ENCODE data around the gene COG7.

The COG7 gene

DNA sequence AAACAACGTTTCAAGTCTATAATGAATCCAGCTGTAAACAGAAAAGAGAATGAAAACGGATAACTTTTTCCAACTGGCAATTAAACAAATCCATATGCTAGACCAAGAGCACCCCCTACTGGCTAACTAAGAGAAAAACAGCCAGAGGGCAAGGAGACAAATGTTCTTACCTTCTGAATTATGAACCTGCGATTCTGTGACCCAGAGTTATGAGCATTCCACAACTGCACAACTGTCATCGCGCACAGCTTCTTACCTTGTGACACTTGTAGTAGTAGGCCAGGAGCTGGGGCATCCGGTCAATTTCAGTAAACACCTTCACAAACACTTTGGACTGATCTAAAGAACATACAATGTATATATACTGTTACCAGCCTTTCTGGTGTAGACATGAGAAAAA, 18.6 kb downstream of the COG7 start:
- H3K4me1 ChIP-seq (ENCODE audit: insufficient read depth, low read length, poor library complexity, severe bottlenecking), result no peaks in the 10 kb centered on the region
- TF ChIP-seq EZH2phosphoT487 (IDR thresholded peaks at IDR 0.05; ENCODE audit: borderline replicate concordance), result no peak
- TF ChIP-seq, protein P1, sequence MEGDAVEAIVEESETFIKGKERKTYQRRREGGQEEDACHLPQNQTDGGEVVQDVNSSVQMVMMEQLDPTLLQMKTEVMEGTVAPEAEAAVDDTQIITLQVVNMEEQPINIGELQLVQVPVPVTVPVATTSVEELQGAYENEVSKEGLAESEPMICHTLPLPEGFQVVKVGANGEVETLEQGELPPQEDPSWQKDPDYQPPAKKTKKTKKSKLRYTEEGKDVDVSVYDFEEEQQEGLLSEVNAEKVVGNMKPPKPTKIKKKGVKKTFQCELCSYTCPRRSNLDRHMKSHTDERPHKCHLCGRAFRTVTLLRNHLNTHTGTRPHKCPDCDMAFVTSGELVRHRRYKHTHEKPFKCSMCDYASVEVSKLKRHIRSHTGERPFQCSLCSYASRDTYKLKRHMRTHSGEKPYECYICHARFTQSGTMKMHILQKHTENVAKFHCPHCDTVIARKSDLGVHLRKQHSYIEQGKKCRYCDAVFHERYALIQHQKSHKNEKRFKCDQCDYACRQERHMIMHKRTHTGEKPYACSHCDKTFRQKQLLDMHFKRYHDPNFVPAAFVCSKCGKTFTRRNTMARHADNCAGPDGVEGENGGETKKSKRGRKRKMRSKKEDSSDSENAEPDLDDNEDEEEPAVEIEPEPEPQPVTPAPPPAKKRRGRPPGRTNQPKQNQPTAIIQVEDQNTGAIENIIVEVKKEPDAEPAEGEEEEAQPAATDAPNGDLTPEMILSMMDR (conservative IDR thresholded peaks at IDR 0.05; ENCODE audit: low read length), result peak; percentile 94
- H3K9me3 ChIP-seq (ENCODE audit: insufficient read depth, low read depth, low read length), result no peaks in the 10 kb centered on the region
- H3K9me2 ChIP-seq (replicated peaks; ENCODE audit: low read depth, low read length), result no peaks in the 10 kb centered on the region
- no peaks in the 10 kb centered on the region for H3K79me2 ChIP-seq (ENCODE audit: insufficient read depth, low read length)
- no peak overlapping the region for H2AFZ ChIP-seq (ENCODE audit: low read length)
- H3K4me2 ChIP-seq (ENCODE audit: low read depth, low read length, poor library complexity, severe bottlenecking), result no peak overlapping the region
- no peaks in the 10 kb centered on the region for H3F3A ChIP-seq (ENCODE audit: low read depth)
- H3K9ac ChIP-seq (ENCODE audit: low read depth, low read length, poor library complexity, severe bottlenecking), result no peak overlapping the region
- H3K27me3 ChIP-seq (ENCODE audit: insufficient read depth, low read length, poor library complexity, severe bottlenecking), result no peaks in the 10 kb centered on the region
- H3K4me3 ChIP-seq (ENCODE audit: low read length, poor library complexity, severe bottlenecking), result no peak overlapping the region
- H3K36me3 ChIP-seq (ENCODE audit: insufficient read depth, low read length), result peaks cover 28% of the 10 kb centered on the region; the same call in 1 of the 2 replicates
- no peaks in the 10 kb centered on the region for H4K20me1 ChIP-seq (ENCODE audit: insufficient read depth, low read length, poor library complexity, severe bottlenecking)

DNA sequence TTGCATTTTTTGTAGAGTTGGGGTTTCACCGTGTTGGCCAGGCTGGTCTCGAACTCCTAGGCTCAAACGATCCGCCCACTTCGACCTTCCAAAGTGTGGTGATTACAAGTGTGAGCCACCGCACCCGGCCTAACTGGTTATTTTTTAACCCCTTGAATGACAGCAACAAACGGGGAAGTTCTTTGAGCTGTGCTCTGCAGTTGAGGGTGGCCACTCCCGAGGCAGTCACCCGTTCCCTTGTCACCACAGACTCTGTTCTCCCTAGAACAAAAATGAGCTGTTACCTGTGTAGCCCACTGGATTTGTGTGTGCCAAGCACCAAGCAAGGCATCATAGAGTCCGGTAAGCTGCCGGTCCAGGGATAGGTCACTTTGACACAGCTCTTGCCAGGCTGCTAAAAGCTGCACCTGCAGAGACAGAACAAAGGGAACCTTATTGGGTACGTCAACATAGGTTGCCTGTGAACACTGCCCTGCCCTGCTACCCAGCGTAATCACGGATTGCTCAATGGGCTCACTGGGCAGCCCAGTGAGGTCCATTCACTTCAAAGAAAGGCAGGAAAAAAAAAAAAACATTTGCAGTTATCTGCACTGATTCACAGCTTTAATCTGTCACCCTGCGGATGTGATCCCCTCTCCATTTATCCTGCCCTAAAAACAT, 19.6 kb downstream of the COG7 start:
- H3K27me3 ChIP-seq (ENCODE audit: insufficient read depth, low read length, poor library complexity, severe bottlenecking), result no peaks in the 10 kb centered on the region
- H3K36me3 ChIP-seq (ENCODE audit: insufficient read depth, low read length), result peaks cover 26% of the 10 kb centered on the region; the same call in 1 of the 2 replicates
- H3F3A ChIP-seq (ENCODE audit: low read depth), result no peaks in the 10 kb centered on the region
- no peaks in the 10 kb centered on the region for H4K20me1 ChIP-seq (ENCODE audit: insufficient read depth, low read length, poor library complexity, severe bottlenecking)
- H3K4me3 ChIP-seq (ENCODE audit: low read length, poor library complexity, severe bottlenecking), result no peak overlapping the region
- no peaks in the 10 kb centered on the region for H3K9me2 ChIP-seq (replicated peaks; ENCODE audit: low read depth, low read length)
- H2AFZ ChIP-seq (ENCODE audit: low read length), result no peak overlapping the region
- H3K4me1 ChIP-seq (ENCODE audit: insufficient read depth, low read length, poor library complexity, severe bottlenecking), result no peaks in the 10 kb centered on the region
- no peak for TF ChIP-seq EZH2phosphoT487 (IDR thresholded peaks at IDR 0.05; ENCODE audit: borderline replicate concordance)
- TF ChIP-seq, protein P1 (conservative IDR thresholded peaks at IDR 0.05; ENCODE audit: low read length), result no peak
- no peak overlapping the region for H3K4me2 ChIP-seq (ENCODE audit: low read depth, low read length, poor library complexity, severe bottlenecking)
- H3K79me2 ChIP-seq (ENCODE audit: insufficient read depth, low read length), result no peaks in the 10 kb centered on the region
- H3K9me3 ChIP-seq (ENCODE audit: insufficient read depth, low read depth, low read length), result no peaks in the 10 kb centered on the region
- no peak overlapping the region for H3K9ac ChIP-seq (ENCODE audit: low read depth, low read length, poor library complexity, severe bottlenecking)

DNA sequence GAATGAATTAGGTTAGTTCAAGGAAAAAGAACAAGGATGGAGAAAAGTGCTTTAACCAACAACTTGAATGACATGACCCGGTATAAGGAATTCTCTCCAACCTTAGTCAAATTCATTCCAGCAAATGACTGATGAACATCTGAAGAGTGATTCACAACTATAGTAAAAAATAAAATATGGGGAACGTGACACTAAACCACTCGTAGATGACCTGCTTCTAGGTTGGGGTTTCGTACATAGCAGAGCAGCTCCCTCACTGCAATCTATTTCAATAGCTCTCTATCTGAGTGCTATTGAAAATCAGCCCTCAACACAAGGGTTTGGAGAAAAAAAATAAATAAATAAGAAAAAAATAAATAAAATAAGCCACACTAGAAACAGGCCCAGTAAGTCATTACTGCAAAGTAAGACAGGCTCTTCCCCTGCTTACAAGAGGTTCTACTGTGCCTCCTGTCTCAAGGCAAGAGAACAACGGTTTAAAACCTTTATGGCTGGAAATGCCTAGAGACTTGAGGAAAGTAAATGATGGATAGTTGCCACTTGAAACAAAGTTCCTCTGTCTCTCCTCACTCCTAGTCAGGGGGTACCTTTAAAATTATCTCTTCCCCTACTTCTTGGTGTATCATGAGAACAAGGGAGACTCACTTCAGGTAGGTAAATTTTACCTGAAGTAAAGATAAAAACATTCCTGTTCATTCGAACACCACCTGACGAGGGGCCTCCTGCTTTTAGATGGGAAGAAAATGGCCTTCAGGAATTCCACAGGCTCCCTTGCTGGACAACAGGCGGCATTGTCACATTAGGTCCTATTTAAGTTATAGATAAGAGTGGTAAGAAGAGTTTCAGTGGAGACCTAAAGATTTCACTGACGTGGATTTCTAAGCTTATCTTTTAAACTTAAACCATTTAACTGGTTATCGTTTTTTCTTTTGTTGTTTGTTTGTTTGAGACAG, 20.5 kb downstream of the COG7 start:
- no peaks in the 10 kb centered on the region for H3K4me1 ChIP-seq (ENCODE audit: insufficient read depth, low read length, poor library complexity, severe bottlenecking)
- no peak for TF ChIP-seq EZH2phosphoT487 (IDR thresholded peaks at IDR 0.05; ENCODE audit: borderline replicate concordance)
- TF ChIP-seq, protein P1 (conservative IDR thresholded peaks at IDR 0.05; ENCODE audit: low read length), result no peak
- no peak overlapping the region for H2AFZ ChIP-seq (ENCODE audit: low read length)
- H3K9me3 ChIP-seq (ENCODE audit: insufficient read depth, low read depth, low read length), result no peaks in the 10 kb centered on the region
- no peaks in the 10 kb centered on the region for H4K20me1 ChIP-seq (ENCODE audit: insufficient read depth, low read length, poor library complexity, severe bottlenecking)
- H3K9me2 ChIP-seq (replicated peaks; ENCODE audit: low read depth, low read length), result no peaks in the 10 kb centered on the region
- no peak overlapping the region for H3K4me2 ChIP-seq (ENCODE audit: low read depth, low read length, poor library complexity, severe bottlenecking)
- H3K79me2 ChIP-seq (ENCODE audit: insufficient read depth, low read length), result no peaks in the 10 kb centered on the region
- H3K36me3 ChIP-seq (ENCODE audit: insufficient read depth, low read length), result peaks cover 26% of the 10 kb centered on the region; the same call in 1 of the 2 replicates
- no peak overlapping the region for H3K4me3 ChIP-seq (ENCODE audit: low read length, poor library complexity, severe bottlenecking)
- H3F3A ChIP-seq (ENCODE audit: low read depth), result no peaks in the 10 kb centered on the region
- H3K9ac ChIP-seq (ENCODE audit: low read depth, low read length, poor library complexity, severe bottlenecking), result no peak overlapping the region
- no peaks in the 10 kb centered on the region for H3K27me3 ChIP-seq (ENCODE audit: insufficient read depth, low read length, poor library complexity, severe bottlenecking)

Data from Loucy (cell line).